GM10266 (cell line): ENCODE results near the gene MYO1G.

Experiments used
- DNase-seq: peaks from one replicate; pipeline ENCODE4 v3.0.0; 2012; ENCODE audit errors: extremely low spot score
- CTCF ChIP-seq: IDR thresholded peaks from 2 replicates; pipeline ENCODE4 v1.5.1; 2012; ENCODE audit warnings: mild to moderate bottlenecking, low read depth; ENCODE audit not compliant: control insufficient read depth, insufficient read depth; ENCODE audit errors: missing control alignments

MYO1G gene

GRCh38 chr7:45003789-45004188, 25.0 kb upstream of the MYO1G start:
- TF ChIP-seq CTCF: no peak
- DNase-seq: no peak

- DNase-seq: no peak
- TF ChIP-seq CTCF: no peak
These were observed 23.0 kb upstream of the MYO1G start for GRCh38 chr7:45001826-45002225.

- peak; percentile 45 for DNase-seq
- no peak for TF ChIP-seq CTCF
These were observed 22.4 kb upstream of the MYO1G start for GRCh38 chr7:45001138-45001694.

DNA sequence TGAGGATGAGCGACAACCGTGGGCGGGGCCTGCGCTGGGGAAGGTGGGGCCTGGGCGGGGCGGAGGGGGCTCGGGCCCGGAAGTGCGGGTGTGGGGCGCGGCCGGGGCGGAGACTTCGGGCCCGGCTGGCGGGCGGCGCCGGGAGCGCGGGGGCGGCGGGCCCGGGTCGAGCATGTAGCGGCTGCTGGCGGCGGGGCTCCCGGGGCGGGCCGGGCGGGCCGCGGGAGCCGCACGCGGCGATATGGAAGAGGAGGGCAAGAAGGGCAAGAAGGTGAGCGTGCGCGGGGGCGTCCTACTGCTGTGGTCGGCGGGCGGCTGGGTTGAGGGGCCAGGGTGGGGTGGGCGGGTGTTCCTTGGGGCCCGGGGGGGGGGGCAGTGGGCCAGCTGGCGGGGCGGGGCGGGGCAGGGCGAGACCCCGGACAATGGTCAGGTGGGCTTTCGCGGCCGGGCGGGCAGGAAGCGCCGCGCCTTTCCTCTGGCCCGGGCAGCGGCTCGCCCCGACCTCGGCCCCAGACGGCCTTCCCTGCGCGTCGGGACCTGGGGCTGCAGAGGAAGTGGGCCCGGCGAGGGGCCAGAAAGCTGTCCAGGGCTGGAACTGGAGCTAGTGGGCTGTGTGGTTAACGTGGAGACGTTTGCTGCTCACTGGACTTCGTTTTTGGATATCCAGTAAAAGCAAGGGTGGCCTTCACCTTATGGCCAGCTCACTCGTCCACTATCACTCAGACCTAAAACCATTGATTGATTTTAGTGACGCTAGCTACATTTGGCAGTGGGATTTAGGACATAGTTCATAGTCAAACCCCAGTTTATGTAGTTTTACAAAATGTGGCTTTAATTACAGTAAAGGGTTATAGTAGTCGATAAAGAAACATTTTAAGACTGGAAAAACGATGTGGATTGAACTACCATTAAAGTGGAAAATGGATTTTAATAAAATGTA, 21.5 kb upstream of the MYO1G start, which contains the start of gene CCM2:
Gene CCM2, plus strand, starts transcription at position 109 of the 940 bp plus-strand sequence. Its CDS starts 133 bp downstream, at position 242.
- TF ChIP-seq CTCF: no peak
- peak; percentile 31 for DNase-seq

DNA sequence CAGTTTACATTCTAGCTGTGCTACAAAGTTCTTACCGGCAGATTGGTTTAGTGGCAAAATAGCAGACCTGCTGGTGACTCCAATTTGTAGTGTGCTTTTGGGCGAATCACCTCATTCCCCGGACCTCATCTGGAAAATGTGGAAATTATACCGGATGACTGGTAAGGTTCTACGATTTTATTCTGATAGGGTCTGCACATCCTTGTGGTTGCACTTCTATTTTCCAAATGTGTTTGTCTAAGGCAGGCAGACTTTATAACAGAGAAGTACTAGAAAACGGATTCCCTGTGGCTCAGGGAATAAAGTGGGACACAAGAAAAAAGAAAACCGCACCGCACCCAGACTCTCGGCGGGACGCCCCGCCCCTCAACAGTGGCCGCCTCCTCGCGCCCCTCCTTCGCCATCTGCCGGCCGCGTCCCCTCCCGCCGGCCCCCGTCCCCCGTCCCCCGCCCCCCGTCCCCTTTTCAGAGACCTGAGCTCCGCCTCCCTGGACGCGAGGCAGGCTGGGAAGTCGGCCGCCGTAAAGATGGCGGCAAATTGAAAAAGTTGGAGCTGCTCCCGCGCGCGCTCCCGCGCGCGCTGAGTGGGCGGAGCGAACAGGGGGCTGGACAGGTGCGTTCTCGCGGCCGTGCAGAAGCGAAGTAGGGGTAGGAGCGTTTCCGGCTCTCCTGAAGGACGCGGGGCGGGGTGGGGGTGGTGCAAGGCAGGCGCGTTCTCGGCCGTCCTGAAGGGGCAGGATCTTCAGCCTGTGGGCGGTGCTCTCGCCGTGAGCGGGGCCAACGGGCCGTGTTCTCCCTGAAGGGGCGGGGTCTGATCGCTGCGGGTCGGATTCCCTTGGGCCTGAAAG, 20.7 kb upstream of the MYO1G start:
- DNase-seq: peak; percentile 97
- TF ChIP-seq CTCF: peak; percentile 28

GRCh38 chr7:44998153-44998871, 19.5 kb upstream of the MYO1G start:
- DNase-seq: no peak
- TF ChIP-seq CTCF: no peak
